Peyer's patch (tissue), 4 donors: ENCODE results near the gene GLIS2.

Experiments
- CTCF ChIP-seq, 6 experiments: fragments of 450-650 bp in 4 of 6; fragments of 200-600 bp in 2 of 6; sonication (generic) in 1 of 6; IDR thresholded peaks; one replicate each; pipeline ENCODE4 v1.5.1; 2017 to 2019; ENCODE audit warnings: antibody characterized with exemption in 6 of 6, mild to moderate bottlenecking in 3 of 6, moderate library complexity in 1 of 6
- POLR2A ChIP-seq, 2 donors: fragments of 450-650 bp; IDR thresholded peaks; one replicate each; pipeline ENCODE4 v1.5.1; 2017; ENCODE audit warnings: antibody characterized with exemption in 2 of 2, mild to moderate bottlenecking in 2 of 2, moderate library complexity in 2 of 2

DNA sequence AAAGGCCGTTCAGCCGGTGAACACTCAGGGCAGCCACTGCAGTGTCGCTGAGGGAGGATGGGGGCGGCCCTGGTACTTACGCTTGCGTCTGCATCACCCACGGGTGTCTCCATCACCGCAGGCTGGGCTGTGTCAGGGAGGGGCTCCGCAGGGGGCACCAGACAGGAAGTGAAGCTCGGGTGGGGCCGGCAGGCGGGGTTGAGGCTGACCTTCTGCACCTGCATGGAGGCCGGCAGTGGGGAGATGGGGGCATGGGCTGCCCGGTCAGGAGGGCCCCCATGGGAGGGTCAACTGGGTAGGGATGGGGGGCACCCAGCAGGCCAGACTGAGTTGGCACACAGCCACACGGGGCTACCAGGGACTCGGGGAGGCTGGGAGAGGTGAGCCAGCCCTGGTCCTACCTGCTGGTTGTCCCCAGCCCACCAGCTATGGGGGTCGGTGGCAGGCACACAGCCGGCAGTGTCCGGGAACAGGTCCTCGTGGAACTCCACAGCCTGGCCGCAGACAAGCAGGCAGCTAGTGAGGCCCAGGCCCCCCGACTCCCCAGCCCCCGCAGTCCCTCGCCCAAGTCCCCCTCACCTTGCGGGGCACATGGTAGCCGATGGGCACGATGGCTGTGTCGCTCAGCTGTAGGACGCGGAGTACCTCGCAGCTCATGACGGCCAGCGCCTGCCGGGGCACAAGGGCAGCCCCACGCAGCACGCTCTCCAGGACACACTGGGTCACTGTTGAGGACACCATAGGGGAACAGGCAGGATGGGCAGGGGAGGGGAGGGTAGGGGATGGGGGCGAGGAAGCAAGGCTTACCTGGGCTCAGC, 48.5 kb downstream of the GLIS2 start:
- TF ChIP-seq CTCF (IDR thresholded peaks at IDR 0.05) = no peak
- TF ChIP-seq POLR2A (IDR thresholded peaks at IDR 0.05) = no peak
